WI38 (cell line): ENCODE results near the gene SIGLEC12.

Source experiments
- H3K4me3 ChIP-seq: 2 replicates; pipeline ENCODE4 v1.5.1; 2011; ENCODE audit warnings: low read depth, mild to moderate bottlenecking, control low read depth, low read length
- TF ChIP-seq, protein P1 (sequence below): IDR thresholded peaks from 2 replicates; pipeline ENCODE4 v1.5.1; 2012; ENCODE audit warnings: low read depth, mild to moderate bottlenecking, control low read depth, low read length

Gene SIGLEC12

DNA sequence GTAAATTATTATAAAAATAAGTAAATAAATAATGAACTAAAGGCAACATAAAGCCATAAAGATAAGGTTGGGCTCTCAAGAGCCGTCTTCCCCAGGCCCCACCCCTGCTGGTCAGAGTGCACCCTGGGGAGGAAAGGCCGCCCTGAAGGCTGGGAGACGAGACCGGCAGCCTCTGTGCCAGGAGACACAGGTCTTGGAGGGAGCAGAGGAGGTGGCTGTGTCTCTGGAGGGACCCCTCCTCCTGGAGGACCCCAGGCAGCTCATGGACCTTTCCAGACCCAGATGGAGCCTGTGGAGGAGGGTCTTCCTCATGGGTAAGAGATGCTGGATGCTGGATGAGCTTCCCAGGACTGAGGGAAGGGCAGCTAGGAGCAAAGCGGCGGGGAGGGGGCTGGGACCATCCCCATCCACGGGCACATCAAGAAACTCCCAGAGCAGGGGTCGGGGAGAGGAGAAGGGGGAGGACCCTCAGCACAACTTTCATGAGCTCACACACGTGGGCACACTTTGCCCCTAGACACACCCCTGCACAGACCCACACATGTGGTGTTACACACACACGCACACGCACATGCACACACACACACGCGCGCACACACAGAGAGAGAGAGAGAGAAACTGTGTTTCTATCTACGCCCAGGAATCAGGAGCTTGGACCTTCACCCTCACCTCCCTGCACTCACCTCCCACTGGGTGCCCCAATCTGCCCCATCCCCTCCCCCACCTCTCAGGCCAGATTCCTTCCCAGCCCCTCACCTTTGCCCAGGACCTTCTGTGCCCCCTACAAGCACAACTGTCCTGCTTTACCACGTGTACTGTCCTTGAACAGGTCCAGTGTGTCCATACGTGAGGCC is 23.0 kb downstream of the SIGLEC12 start, which contains the start of gene CEACAM18:
Gene CEACAM18 (plus strand): TSS at position 159 of the 854 bp plus-strand sequence.
- TF ChIP-seq, protein P1, sequence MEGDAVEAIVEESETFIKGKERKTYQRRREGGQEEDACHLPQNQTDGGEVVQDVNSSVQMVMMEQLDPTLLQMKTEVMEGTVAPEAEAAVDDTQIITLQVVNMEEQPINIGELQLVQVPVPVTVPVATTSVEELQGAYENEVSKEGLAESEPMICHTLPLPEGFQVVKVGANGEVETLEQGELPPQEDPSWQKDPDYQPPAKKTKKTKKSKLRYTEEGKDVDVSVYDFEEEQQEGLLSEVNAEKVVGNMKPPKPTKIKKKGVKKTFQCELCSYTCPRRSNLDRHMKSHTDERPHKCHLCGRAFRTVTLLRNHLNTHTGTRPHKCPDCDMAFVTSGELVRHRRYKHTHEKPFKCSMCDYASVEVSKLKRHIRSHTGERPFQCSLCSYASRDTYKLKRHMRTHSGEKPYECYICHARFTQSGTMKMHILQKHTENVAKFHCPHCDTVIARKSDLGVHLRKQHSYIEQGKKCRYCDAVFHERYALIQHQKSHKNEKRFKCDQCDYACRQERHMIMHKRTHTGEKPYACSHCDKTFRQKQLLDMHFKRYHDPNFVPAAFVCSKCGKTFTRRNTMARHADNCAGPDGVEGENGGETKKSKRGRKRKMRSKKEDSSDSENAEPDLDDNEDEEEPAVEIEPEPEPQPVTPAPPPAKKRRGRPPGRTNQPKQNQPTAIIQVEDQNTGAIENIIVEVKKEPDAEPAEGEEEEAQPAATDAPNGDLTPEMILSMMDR: no peak
- no peak within 1 kb of the TSS for H3K4me3 ChIP-seq

DNA sequence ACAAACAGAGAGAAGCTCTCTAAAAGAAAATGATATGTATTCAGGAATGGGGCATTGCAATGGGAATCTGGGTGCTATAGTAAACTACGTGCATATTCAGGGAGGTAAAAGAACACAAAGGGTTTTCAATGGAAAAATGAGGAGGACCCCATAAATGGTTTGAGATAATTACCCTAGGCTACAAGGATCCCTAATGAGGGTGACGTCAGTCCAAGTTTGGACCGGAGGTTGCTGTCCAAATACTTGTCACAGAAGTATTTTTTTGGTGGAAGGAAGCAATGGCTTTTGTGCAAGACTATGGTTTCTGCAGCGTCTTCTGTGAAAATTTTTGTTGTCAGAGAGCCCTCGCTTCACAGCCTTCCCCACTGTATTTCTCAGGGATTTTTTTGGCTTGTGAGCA is 24.3 kb downstream of the SIGLEC12 start:
- TF ChIP-seq, protein P1: no peak
- H3K4me3 ChIP-seq: no peak overlapping the region

DNA sequence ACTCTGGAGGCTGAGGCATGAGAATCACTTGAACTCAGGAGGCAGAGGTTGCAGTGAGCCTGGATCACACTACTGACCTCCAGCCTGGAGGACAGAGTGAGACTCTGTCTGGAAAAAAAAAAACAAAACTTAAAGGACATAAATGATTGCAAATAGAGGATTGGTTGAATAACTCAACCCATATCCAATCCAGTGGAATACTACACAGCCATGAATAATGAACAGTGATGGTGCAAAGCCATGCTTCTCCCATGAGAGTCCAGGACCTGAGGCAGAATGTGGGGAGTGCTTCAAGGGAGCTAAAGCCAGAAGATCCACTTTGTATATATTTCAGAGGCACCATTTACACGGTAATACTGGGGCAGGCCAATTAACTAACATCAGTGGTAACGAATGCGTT is 25.4 kb downstream of the SIGLEC12 start:
- TF ChIP-seq, protein P1: no peak
- no peak overlapping the region for H3K4me3 ChIP-seq

DNA sequence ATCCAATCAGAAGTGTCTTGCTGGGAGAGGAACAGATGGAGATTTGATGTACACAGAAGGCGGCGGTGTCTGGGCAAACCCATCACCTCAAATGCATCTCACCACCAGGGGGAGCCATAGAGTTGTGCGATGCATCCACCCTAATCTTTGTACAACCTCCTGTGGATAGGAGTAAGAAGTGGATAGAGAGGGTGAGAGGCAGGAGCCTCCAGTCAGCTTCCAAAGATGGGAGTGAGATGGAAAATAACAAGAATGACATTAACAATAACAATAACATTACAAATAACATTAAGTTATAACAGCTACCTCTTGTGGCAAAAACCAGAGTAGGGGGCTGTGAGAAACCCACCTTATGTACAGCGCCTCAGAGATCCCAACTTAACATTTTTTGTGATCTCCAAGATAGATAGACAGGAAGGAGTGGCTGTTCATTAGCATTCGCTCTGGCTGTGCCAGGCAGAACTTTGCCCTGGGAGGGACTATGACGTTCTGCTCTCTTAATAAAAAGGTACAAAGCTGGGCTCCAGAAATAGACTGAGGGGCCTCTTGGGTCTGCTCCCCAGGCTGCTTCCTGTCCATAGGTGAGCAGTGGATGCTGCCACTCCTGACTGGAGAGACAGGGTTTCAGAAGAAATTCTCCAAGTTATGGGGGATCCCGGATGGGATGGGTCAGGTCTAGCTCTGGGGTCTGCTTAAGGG is 28.4 kb downstream of the SIGLEC12 start:
- H3K4me3 ChIP-seq: no peak overlapping the region
- TF ChIP-seq, protein P1: peak; percentile 45

DNA sequence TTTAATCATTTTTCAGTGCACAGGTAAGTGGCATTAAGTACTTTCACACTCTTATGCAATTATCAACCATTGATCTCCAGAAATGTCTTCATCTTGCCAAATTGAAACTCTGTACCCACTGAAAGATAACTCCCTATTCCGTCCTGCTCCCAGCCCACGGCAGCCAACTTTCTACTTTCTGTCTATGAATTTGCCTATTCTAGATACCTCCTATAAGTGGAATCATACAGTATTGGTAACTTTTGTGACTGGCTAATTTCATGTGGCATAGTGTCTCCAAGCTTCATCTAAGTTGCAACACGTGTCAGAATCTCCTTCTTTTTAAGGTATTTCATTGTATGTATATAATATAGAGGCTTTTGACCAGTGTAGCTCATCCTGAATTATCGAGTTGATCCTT is 29.0 kb downstream of the SIGLEC12 start:
- TF ChIP-seq, protein P1: no peak
- H3K4me3 ChIP-seq: no peak overlapping the region

DNA sequence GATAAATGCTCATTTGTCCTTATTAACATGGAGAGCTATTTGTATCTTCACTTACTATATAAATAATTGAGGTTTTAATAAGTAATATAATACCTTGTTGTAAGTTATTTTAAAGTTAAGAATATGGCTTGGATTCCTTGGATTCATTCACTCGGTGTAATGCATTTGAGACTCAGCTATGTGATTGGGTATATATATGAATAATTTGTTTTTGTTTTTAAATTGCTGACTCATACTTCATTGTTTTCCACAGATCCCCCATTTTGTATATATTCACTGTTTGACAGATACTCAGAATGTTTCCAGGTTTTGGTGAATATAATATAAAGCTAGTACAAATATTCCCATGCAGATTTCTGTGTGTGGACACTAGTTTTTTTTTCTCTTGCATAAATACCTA is 30.1 kb downstream of the SIGLEC12 start:
- TF ChIP-seq, protein P1: no peak
- H3K4me3 ChIP-seq: no peak overlapping the region

DNA sequence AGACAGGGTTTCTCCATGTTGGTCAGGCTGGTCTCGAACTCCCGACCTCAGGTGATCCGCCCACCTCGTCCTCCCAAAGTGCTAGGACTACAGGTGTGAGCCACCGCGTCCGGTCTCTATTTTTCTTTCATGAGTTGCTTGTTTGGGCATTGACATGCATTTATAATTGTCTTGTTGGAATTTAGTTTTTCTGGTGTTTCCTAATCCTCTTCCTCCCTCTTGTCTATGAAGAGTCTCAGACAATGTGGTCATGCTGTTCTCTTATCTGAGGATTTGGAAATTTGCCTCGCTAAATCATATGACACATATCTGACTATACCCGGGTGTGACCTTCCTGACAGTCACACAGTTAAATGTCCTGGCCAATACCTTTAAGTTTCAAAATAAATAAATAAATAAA is 30.6 kb downstream of the SIGLEC12 start:
- H3K4me3 ChIP-seq: no peak overlapping the region
- TF ChIP-seq, protein P1: no peak
